ENCODE results near the gene FITM1. TPM values are rescaled to one million over a fixed set of nuclear protein-coding genes. Genes with fewer than 3 reads are reported as not detected.

FITM1 gene
- total and polyA plus RNA-seq, 8 donors: 0.68 to 1.5 (median 0.99) TPM

- H3K36me3 ChIP-seq: peaks cover 0 to 86% of the 10 kb centered on the region in 2 donors
- peak overlapping the region in 1 of 2 donors; percentile 96 for H3K27ac ChIP-seq
- H3K4me1 ChIP-seq: peaks cover 14 to 61% of the 10 kb centered on the region in 2 donors
- no peaks in the 10 kb centered on the region for H3K9me3 ChIP-seq
- ATAC-seq: no peak
- no peaks in the 10 kb centered on the region for H3K27me3 ChIP-seq
- TF ChIP-seq CTCF (IDR thresholded peaks at IDR 0.05): no peak
- peak in 1 of 4 donors; percentile 53 for DNase-seq
- intact Hi-C loops (cut with DNase I): no loop called here
- peak overlapping the region; percentile 80 to 87 for H3K4me3 ChIP-seq
These were observed 31.6 kb downstream of the FITM1 start for GRCh38 chr14:24162093-24162492.

GRCh38 chr14:24164518-24164991 is 34.1 kb downstream of the FITM1 start:
- no peak overlapping the region for H3K27ac ChIP-seq
- H3K4me1 ChIP-seq: peaks cover 14 to 67% of the 10 kb centered on the region in 2 donors
- no peak overlapping the region for H3K4me3 ChIP-seq
- peak in 2 of 4 donors; percentile 20 to 79 for DNase-seq
- H3K27me3 ChIP-seq: no peaks in the 10 kb centered on the region
- no peaks in the 10 kb centered on the region for H3K9me3 ChIP-seq
- ATAC-seq: no peak
- no peak for TF ChIP-seq CTCF (IDR thresholded peaks at IDR 0.05)
- intact Hi-C loops (cut with DNase I): no loop called here
- peaks cover 0 to 87% of the 10 kb centered on the region in 2 donors for H3K36me3 ChIP-seq

- Histone ChIP-seq H3K27me3 (no peaks in the 10 kb centered on the region), H3K9me3 (no peaks in the 10 kb centered on the region), H3K36me3 (peaks cover 0 to 86% of the 10 kb centered on the region in 2 donors), H3K4me3 (no peak overlapping the region), H3K27ac (peak overlapping the region in 1 of 2 donors; percentile 74), H3K4me1 (peaks cover 14 to 66% of the 10 kb centered on the region in 2 donors)
- DNase-seq (peak in 1 of 4 donors; percentile 23), ATAC-seq (no peak)
- no peak for TF ChIP-seq CTCF (IDR thresholded peaks at IDR 0.05)
- intact Hi-C loops (cut with DNase I): no loop called here
These were observed 35.3 kb downstream of the FITM1 start for GRCh38 chr14:24165785-24166184.

- no peak for ATAC-seq
- H3K4me1 ChIP-seq: peaks cover 7 to 70% of the 10 kb centered on the region in 2 donors
- TF ChIP-seq CTCF (IDR thresholded peaks at IDR 0.05): no peak
- peak overlapping the region in 1 of 2 donors; percentile 74 for H3K27ac ChIP-seq
- H3K36me3 ChIP-seq: peaks cover 0 to 87% of the 10 kb centered on the region in 2 donors
- no peak overlapping the region for H3K4me3 ChIP-seq
- no peaks in the 10 kb centered on the region for H3K9me3 ChIP-seq
- DNase-seq: no peak
- H3K27me3 ChIP-seq: no peaks in the 10 kb centered on the region
- intact Hi-C loops (cut with DNase I): no loop called here
These were observed 37.1 kb downstream of the FITM1 start for GRCh38 chr14:24167469-24168114.

- no peaks in the 10 kb centered on the region for H3K9me3 ChIP-seq
- ATAC-seq: peak; percentile 94
- H3K27me3 ChIP-seq: no peaks in the 10 kb centered on the region
- DNase-seq: peak; percentile 61 to 93 (median 87)
- intact Hi-C loops (cut with DNase I): no loop called here
- peaks cover 0 to 87% of the 10 kb centered on the region in 2 donors for H3K36me3 ChIP-seq
- H3K4me3 ChIP-seq: peak within 1 kb of the TSS; percentile 16 to 34
- peaks cover 0 to 30% of the 10 kb centered on the region in 2 donors for H3K4me1 ChIP-seq
- no peak for TF ChIP-seq CTCF (IDR thresholded peaks at IDR 0.05)
- no peak within 1 kb of the TSS for H3K27ac ChIP-seq
These were observed 41.2 kb downstream of the FITM1 start, which contains the start of gene REC8 for GRCh38 chr14:24171422-24172260. REC8 (plus strand) TSS chr14:24172080; CDS start chr14:24172553, 473 bp downstream.
